ENCODE results near the gene GPSM1.
"Not testable (repeated sequence)": the region's sequence is repeated elsewhere in the genome, so short reads cannot be mapped to it uniquely, and the experiment has no call there.

The GPSM1 gene

GRCh38 chr9:136343121-136343883 lies 16.0 kb downstream of the GPSM1 start:
- in situ Hi-C loops (cut with HindIII; ENCODE audit: low sequenced_read_pairs), result no loop called here

GRCh38 chr9:136343884-136344269 lies 16.5 kb downstream of the GPSM1 start:
- in situ Hi-C loops (cut with HindIII; ENCODE audit: low sequenced_read_pairs), result no loop called here

GRCh38 chr9:136344544-136345280 lies 17.4 kb downstream of the GPSM1 start:
- in situ Hi-C loops (cut with HindIII; ENCODE audit: low sequenced_read_pairs), result no loop called here

GRCh38 chr9:136345281-136346156 lies 18.2 kb downstream of the GPSM1 start:
- in situ Hi-C loops (cut with HindIII; ENCODE audit: low sequenced_read_pairs), result no loop called here

GRCh38 chr9:136346157-136346481 lies 18.8 kb downstream of the GPSM1 start:
- in situ Hi-C loops (cut with HindIII; ENCODE audit: low sequenced_read_pairs), result no loop called here

- in situ Hi-C loops (cut with HindIII; ENCODE audit: low sequenced_read_pairs), result no loop called here
Observed at GRCh38 chr9:136346927-136347465, 19.7 kb downstream of the GPSM1 start.

- in situ Hi-C loops (cut with HindIII; ENCODE audit: low sequenced_read_pairs), result no loop called here
Observed at GRCh38 chr9:136347472-136348256, 20.3 kb downstream of the GPSM1 start.

GRCh38 chr9:136348691-136349090 lies 21.4 kb downstream of the GPSM1 start:
- in situ Hi-C loops (cut with HindIII; ENCODE audit: low sequenced_read_pairs), result no loop called here

- in situ Hi-C loops (cut with HindIII; ENCODE audit: low sequenced_read_pairs), result no loop called here
Observed at GRCh38 chr9:136349546-136349945, 22.2 kb downstream of the GPSM1 start.

GRCh38 chr9:136351252-136351800 lies 24.0 kb downstream of the GPSM1 start:
- in situ Hi-C loops (cut with HindIII; ENCODE audit: low sequenced_read_pairs), result no loop called here

GRCh38 chr9:136351868-136352267 lies 24.5 kb downstream of the GPSM1 start:
- in situ Hi-C loops (cut with HindIII; ENCODE audit: low sequenced_read_pairs), result not testable (repeated sequence)

GRCh38 chr9:136352682-136353081 lies 25.3 kb downstream of the GPSM1 start:
- in situ Hi-C loops (cut with HindIII; ENCODE audit: low sequenced_read_pairs), result no loop called here

- in situ Hi-C loops (cut with HindIII; ENCODE audit: low sequenced_read_pairs), result no loop called here
Observed at GRCh38 chr9:136353088-136353487, 25.7 kb downstream of the GPSM1 start.

GRCh38 chr9:136353757-136354488 lies 26.6 kb downstream of the GPSM1 start:
- in situ Hi-C loops (cut with HindIII; ENCODE audit: low sequenced_read_pairs), result no loop called here

GRCh38 chr9:136354592-136355085 lies 27.3 kb downstream of the GPSM1 start:
- in situ Hi-C loops (cut with HindIII; ENCODE audit: low sequenced_read_pairs), result no loop called here

GRCh38 chr9:136355616-136356557 lies 28.5 kb downstream of the GPSM1 start:
- in situ Hi-C loops (cut with HindIII; ENCODE audit: low sequenced_read_pairs), result no loop called here

- in situ Hi-C loops (cut with HindIII; ENCODE audit: low sequenced_read_pairs), result no loop called here
Observed at GRCh38 chr9:136357202-136357725, 29.9 kb downstream of the GPSM1 start.

- in situ Hi-C loops (cut with HindIII; ENCODE audit: low sequenced_read_pairs), result no loop called here
Observed at GRCh38 chr9:136358016-136358415, 30.7 kb downstream of the GPSM1 start.

Measured in DLD1 (cell line).